GM12865 (cell line): ENCODE results near the gene PIM1.

Experiments
- DNase-seq: peaks from one replicate; pipeline ENCODE4 v3.0.0; 2010; ENCODE audit warnings: low read depth
- H3K4me3 ChIP-seq: 2 replicates; pipeline ENCODE4 v1.5.1; 2011; ENCODE audit warnings: mild to moderate bottlenecking, low read depth, low read length, control low read depth
- CTCF ChIP-seq: IDR thresholded peaks from 2 replicates; pipeline ENCODE4 v1.5.1; 2011; ENCODE audit warnings: low read length, control low read depth, low read depth, inconsistent platforms; ENCODE audit not compliant: insufficient read depth; ENCODE audit errors: missing control alignments

Gene PIM1

GRCh38 chr6:37202788-37203491 lies 33.0 kb downstream of the PIM1 start:
- no peak for DNase-seq
- H3K4me3 ChIP-seq, result no peak overlapping the region
- no peak for TF ChIP-seq CTCF

- no peak overlapping the region for H3K4me3 ChIP-seq
- no peak for DNase-seq
- TF ChIP-seq CTCF, result no peak
These were observed 34.2 kb downstream of the PIM1 start for GRCh38 chr6:37204014-37204751.

GRCh38 chr6:37205175-37205996 lies 35.4 kb downstream of the PIM1 start:
- TF ChIP-seq CTCF, result no peak
- H3K4me3 ChIP-seq, result no peak overlapping the region
- no peak for DNase-seq

- DNase-seq, result no peak
- no peak for TF ChIP-seq CTCF
- no peak overlapping the region for H3K4me3 ChIP-seq
These were observed 36.0 kb downstream of the PIM1 start for GRCh38 chr6:37205997-37206340.

GRCh38 chr6:37206622-37207021 lies 36.7 kb downstream of the PIM1 start:
- no peak for DNase-seq
- no peak for TF ChIP-seq CTCF
- H3K4me3 ChIP-seq, result no peak overlapping the region

GRCh38 chr6:37207903-37208456 lies 38.0 kb downstream of the PIM1 start:
- DNase-seq, result peak; percentile 89
- no peak overlapping the region for H3K4me3 ChIP-seq
- TF ChIP-seq CTCF, result peak; percentile 91
